Skeletal muscle cell (primary cell): ENCODE measurements around the gene HSBP1.

ENCODE experiments used
- DNase-seq: peaks from one replicate; pipeline ENCODE4 v3.0.0-alpha.2; 2010; ENCODE audit warnings: low read depth
- H3K4me3 ChIP-seq: 2 replicates; pipeline ENCODE4 v1.5.1; 2011; ENCODE audit warnings: low read depth, mild to moderate bottlenecking, control low read depth, low read length, moderate library complexity

HSBP1 gene

GRCh38 chr16:83862661-83863060, 54.9 kb downstream of the HSBP1 start:
- no peak for DNase-seq
- H3K4me3 ChIP-seq: no peak overlapping the region

GRCh38 chr16:83863682-83864081, 55.9 kb downstream of the HSBP1 start:
- no peak for DNase-seq
- H3K4me3 ChIP-seq: no peak overlapping the region
